ENCODE results near the gene PRL.

Gene PRL

GRCh38 chr6:22296936-22297335, at the start of gene PRL:
Gene PRL (minus strand): TSS chr6:22297036. CDS start chr6:22296982, 54 bp downstream.
- Histone ChIP-seq H3K9me3 (no peaks in the 10 kb centered on the region), H3K4me3 (no peak within 1 kb of the TSS), H3K27me3 (ENCODE audit: low read depth) (no peaks in the 10 kb centered on the region), H3K4me1 (peaks cover 14% of the 10 kb centered on the region), H3K36me3 (replicated peaks) (no peaks in the 10 kb centered on the region)
- DNase-seq (ENCODE audit: low spot score in 2 of 2), result no peak
- in situ Hi-C loops (cut with MboI; ENCODE audit: low sequenced_read_pairs), result no loop called here

- DNase-seq (ENCODE audit: low spot score in 2 of 2), result no peak
- H3K9me3 ChIP-seq, result no peaks in the 10 kb centered on the region
- in situ Hi-C loops (cut with MboI; ENCODE audit: low sequenced_read_pairs), result no loop called here
- H3K4me3 ChIP-seq, result no peak overlapping the region
- no peaks in the 10 kb centered on the region for H3K4me1 ChIP-seq
- H3K27me3 ChIP-seq (ENCODE audit: low read depth), result no peaks in the 10 kb centered on the region
- H3K36me3 ChIP-seq (replicated peaks), result no peaks in the 10 kb centered on the region
Measured at GRCh38 chr6:22343864-22344263, 47.0 kb upstream of the PRL start.

- Histone ChIP-seq H3K4me3 (no peak overlapping the region), H3K27me3 (ENCODE audit: low read depth) (no peaks in the 10 kb centered on the region), H3K4me1 (no peaks in the 10 kb centered on the region), H3K9me3 (no peaks in the 10 kb centered on the region), H3K36me3 (replicated peaks) (no peaks in the 10 kb centered on the region)
- no peak for DNase-seq (ENCODE audit: low spot score in 2 of 2)
- in situ Hi-C loops (cut with MboI; ENCODE audit: low sequenced_read_pairs), result no loop called here
Measured at GRCh38 chr6:22334778-22335177, 37.9 kb upstream of the PRL start.

GRCh38 chr6:22333802-22334201, 37.0 kb upstream of the PRL start:
- no peak for DNase-seq (ENCODE audit: low spot score in 2 of 2)
- Histone ChIP-seq H3K4me3 (no peak overlapping the region), H3K27me3 (ENCODE audit: low read depth) (no peaks in the 10 kb centered on the region), H3K4me1 (no peaks in the 10 kb centered on the region), H3K9me3 (no peaks in the 10 kb centered on the region), H3K36me3 (replicated peaks) (no peaks in the 10 kb centered on the region)
- in situ Hi-C loops (cut with MboI; ENCODE audit: low sequenced_read_pairs), result no loop called here

GRCh38 chr6:22332711-22333110, 35.9 kb upstream of the PRL start:
- DNase-seq (ENCODE audit: low spot score in 2 of 2), result no peak
- Histone ChIP-seq H3K36me3 (replicated peaks) (no peaks in the 10 kb centered on the region), H3K9me3 (no peaks in the 10 kb centered on the region), H3K4me3 (no peak overlapping the region), H3K27me3 (ENCODE audit: low read depth) (no peaks in the 10 kb centered on the region), H3K4me1 (no peaks in the 10 kb centered on the region)
- in situ Hi-C loops (cut with MboI; ENCODE audit: low sequenced_read_pairs), result no loop called here

- no peak for DNase-seq (ENCODE audit: low spot score in 2 of 2)
- no peaks in the 10 kb centered on the region for H3K27me3 ChIP-seq (ENCODE audit: low read depth)
- in situ Hi-C loops (cut with MboI; ENCODE audit: low sequenced_read_pairs), result no loop called here
- no peaks in the 10 kb centered on the region for H3K9me3 ChIP-seq
- no peaks in the 10 kb centered on the region for H3K36me3 ChIP-seq (replicated peaks)
- H3K4me1 ChIP-seq, result no peaks in the 10 kb centered on the region
- H3K4me3 ChIP-seq, result no peak overlapping the region
Measured at GRCh38 chr6:22332216-22332615, 35.4 kb upstream of the PRL start.

GRCh38 chr6:22330941-22331340, 34.1 kb upstream of the PRL start:
- no peak overlapping the region for H3K4me3 ChIP-seq
- no peaks in the 10 kb centered on the region for H3K4me1 ChIP-seq
- DNase-seq (ENCODE audit: low spot score in 2 of 2), result no peak
- no peaks in the 10 kb centered on the region for H3K36me3 ChIP-seq (replicated peaks)
- no peaks in the 10 kb centered on the region for H3K9me3 ChIP-seq
- no peaks in the 10 kb centered on the region for H3K27me3 ChIP-seq (ENCODE audit: low read depth)
- in situ Hi-C loops (cut with MboI; ENCODE audit: low sequenced_read_pairs), result no loop called here

- Histone ChIP-seq H3K27me3 (ENCODE audit: low read depth) (no peaks in the 10 kb centered on the region), H3K36me3 (replicated peaks) (no peaks in the 10 kb centered on the region), H3K4me1 (no peaks in the 10 kb centered on the region), H3K4me3 (no peak overlapping the region), H3K9me3 (no peaks in the 10 kb centered on the region)
- in situ Hi-C loops (cut with MboI; ENCODE audit: low sequenced_read_pairs), result no loop called here
- DNase-seq (ENCODE audit: low spot score in 2 of 2), result no peak
Measured at GRCh38 chr6:22328474-22328873, 31.6 kb upstream of the PRL start.

- no peaks in the 10 kb centered on the region for H3K27me3 ChIP-seq (ENCODE audit: low read depth)
- no peaks in the 10 kb centered on the region for H3K9me3 ChIP-seq
- in situ Hi-C loops (cut with MboI; ENCODE audit: low sequenced_read_pairs), result no loop called here
- H3K4me3 ChIP-seq, result no peak overlapping the region
- no peaks in the 10 kb centered on the region for H3K4me1 ChIP-seq
- no peaks in the 10 kb centered on the region for H3K36me3 ChIP-seq (replicated peaks)
- DNase-seq (ENCODE audit: low spot score in 2 of 2), result no peak
Measured at GRCh38 chr6:22327881-22328280, 31.0 kb upstream of the PRL start.

- Histone ChIP-seq H3K4me1 (no peaks in the 10 kb centered on the region), H3K9me3 (no peaks in the 10 kb centered on the region), H3K36me3 (replicated peaks) (no peaks in the 10 kb centered on the region), H3K27me3 (ENCODE audit: low read depth) (no peaks in the 10 kb centered on the region), H3K4me3 (no peak overlapping the region)
- in situ Hi-C loops (cut with MboI; ENCODE audit: low sequenced_read_pairs), result no loop called here
- DNase-seq (ENCODE audit: low spot score in 2 of 2), result no peak
Measured at GRCh38 chr6:22326500-22326899, 29.7 kb upstream of the PRL start.

- Histone ChIP-seq H3K4me1 (no peaks in the 10 kb centered on the region), H3K36me3 (replicated peaks) (no peaks in the 10 kb centered on the region), H3K27me3 (ENCODE audit: low read depth) (no peaks in the 10 kb centered on the region), H3K9me3 (no peaks in the 10 kb centered on the region), H3K4me3 (no peak overlapping the region)
- DNase-seq (ENCODE audit: low spot score in 2 of 2), result no peak
- in situ Hi-C loops (cut with MboI; ENCODE audit: low sequenced_read_pairs), result no loop called here
Measured at GRCh38 chr6:22325481-22325880, 28.6 kb upstream of the PRL start.

GRCh38 chr6:22323848-22324247, 27.0 kb upstream of the PRL start:
- Histone ChIP-seq H3K4me1 (no peaks in the 10 kb centered on the region), H3K9me3 (no peaks in the 10 kb centered on the region), H3K27me3 (ENCODE audit: low read depth) (no peaks in the 10 kb centered on the region), H3K36me3 (replicated peaks) (no peaks in the 10 kb centered on the region), H3K4me3 (no peak overlapping the region)
- DNase-seq (ENCODE audit: low spot score in 2 of 2), result no peak
- in situ Hi-C loops (cut with MboI; ENCODE audit: low sequenced_read_pairs), result no loop called here

GRCh38 chr6:22322103-22323030, 25.5 kb upstream of the PRL start:
- no peak for DNase-seq (ENCODE audit: low spot score in 2 of 2)
- Histone ChIP-seq H3K4me3 (no peak overlapping the region), H3K9me3 (no peaks in the 10 kb centered on the region), H3K36me3 (replicated peaks) (no peaks in the 10 kb centered on the region), H3K4me1 (no peaks in the 10 kb centered on the region), H3K27me3 (ENCODE audit: low read depth) (no peaks in the 10 kb centered on the region)
- in situ Hi-C loops (cut with MboI; ENCODE audit: low sequenced_read_pairs), result no loop called here

GRCh38 chr6:22320750-22321149, 23.9 kb upstream of the PRL start:
- in situ Hi-C loops (cut with MboI; ENCODE audit: low sequenced_read_pairs), result no loop called here

More at GRCh38 chr6:22320750-22321149, 23.9 kb upstream of the PRL start:
- DNase-seq (ENCODE audit: low spot score in 2 of 2), result no peak
- no peaks in the 10 kb centered on the region for H3K27me3 ChIP-seq (ENCODE audit: low read depth)
- peaks cover 3% of the 10 kb centered on the region; the same call in 1 of the 2 replicates for H3K9me3 ChIP-seq
- peaks cover 8% of the 10 kb centered on the region for H3K4me1 ChIP-seq
- H3K4me3 ChIP-seq, result no peak overlapping the region
- H3K36me3 ChIP-seq (replicated peaks), result no peaks in the 10 kb centered on the region

Measured in HAP-1 (cell line).